ENCODE results near the gene SCGB1D2.
"Not testable (repeated sequence)": the region's sequence is repeated elsewhere in the genome, so short reads cannot be mapped to it uniquely, and the experiment has no call there.

The SCGB1D2 gene

DNA sequence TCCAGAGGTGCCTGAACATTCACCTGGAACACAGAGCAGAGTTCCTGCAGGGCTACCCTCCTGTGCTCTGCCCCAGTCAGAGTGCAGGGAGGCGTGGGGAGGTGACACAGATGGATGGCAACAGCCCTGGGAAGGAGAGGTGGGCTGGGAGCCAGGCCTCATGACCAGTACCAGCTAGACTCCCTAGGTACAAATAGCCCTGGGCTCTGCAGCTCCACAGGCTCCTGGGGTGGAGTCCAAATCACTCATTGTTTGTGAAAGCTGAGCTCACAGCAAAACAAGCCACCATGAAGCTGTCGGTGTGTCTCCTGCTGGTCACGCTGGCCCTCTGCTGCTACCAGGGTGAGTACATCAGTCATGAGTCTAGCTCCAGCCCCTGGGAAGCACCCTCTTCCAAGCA is at the start of gene SCGB1D2:
Gene SCGB1D2, plus strand, starts transcription at position 219 of the 400 bp plus-strand sequence. Its CDS starts 69 bp downstream, at position 288.
- DNase-seq (ENCODE audit: low read depth in 4 of 4, low spot score in 1 of 4) = no peak

GRCh38 chr11:62193952-62194351 is 48.1 kb upstream of the SCGB1D2 start:
- DNase-seq (ENCODE audit: low read depth in 4 of 4, low spot score in 1 of 4) = no peak

- DNase-seq (ENCODE audit: low read depth in 4 of 4, low spot score in 1 of 4) = not testable (repeated sequence)
Observed at GRCh38 chr11:62195010-62195409, 47.0 kb upstream of the SCGB1D2 start.

DNA sequence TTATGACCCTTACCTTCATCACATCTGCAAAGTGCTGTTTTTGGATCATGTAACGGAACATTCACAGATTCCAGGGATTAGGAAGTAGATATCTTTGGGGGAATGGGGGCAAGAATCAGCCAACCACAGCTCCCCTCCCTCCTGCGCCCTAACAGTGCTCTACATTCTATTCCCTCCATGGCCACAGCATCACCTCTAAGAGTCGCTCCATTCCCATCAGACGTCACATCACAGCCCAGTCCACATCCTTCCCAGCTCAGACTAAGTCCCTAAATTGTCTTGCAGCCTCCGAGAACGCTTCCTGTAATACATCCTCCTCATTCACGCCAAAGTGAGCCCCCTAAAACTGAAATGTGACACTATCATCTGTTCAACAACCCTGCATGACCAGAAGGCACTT is 46.1 kb upstream of the SCGB1D2 start:
- no peak for DNase-seq (ENCODE audit: low read depth in 4 of 4, low spot score in 1 of 4)

- not testable (repeated sequence) for DNase-seq (ENCODE audit: low read depth in 4 of 4, low spot score in 1 of 4)
Observed at GRCh38 chr11:62197400-62197799, 44.6 kb upstream of the SCGB1D2 start.

- no peak for DNase-seq (ENCODE audit: low read depth in 4 of 4, low spot score in 1 of 4)
Observed at GRCh38 chr11:62201376-62201775, 40.7 kb upstream of the SCGB1D2 start.

DNA sequence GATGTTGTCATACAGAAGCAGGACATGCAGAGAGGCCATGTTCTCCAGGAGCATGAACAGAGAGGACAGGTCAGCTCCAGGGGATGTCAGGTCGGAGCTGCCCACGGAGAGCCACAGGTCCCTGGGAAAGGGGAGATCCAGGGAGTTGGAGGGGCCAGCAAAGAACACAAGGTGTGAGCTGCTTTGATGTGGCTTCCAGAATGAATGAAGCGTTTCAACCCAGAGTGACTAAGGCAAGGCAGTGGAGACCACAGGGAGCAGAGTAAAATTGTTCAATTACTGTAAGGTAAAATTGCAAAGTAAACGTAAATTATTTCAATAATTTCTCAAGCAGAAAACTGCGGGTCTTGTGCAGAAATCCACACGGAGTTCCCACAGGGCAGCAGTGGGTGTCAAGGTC is 39.1 kb upstream of the SCGB1D2 start:
- DNase-seq (ENCODE audit: low read depth in 4 of 4, low spot score in 1 of 4) = no peak

- no peak for DNase-seq (ENCODE audit: low read depth in 4 of 4, low spot score in 1 of 4)
Observed at GRCh38 chr11:62204430-62204829, 37.6 kb upstream of the SCGB1D2 start.

DNA sequence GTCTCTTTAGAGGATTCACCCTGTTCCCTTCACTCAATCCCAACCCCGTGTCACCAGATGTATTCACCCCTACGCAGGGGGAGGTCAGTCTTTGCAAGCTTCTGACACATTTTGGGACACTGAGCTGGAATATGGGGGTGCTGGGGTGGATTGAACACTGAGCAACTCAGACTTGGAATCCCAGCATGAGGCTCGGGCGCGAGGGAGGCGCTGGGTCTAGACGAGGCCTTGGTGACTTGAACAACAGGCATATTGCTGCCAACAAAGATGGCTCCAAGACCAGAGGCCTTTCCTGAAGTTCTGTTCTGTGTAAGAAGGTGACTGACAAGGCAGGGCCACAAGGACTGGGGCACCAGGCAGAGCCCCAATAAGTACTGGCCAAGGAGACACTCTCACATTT is 36.6 kb upstream of the SCGB1D2 start:
- no peak for DNase-seq (ENCODE audit: low read depth in 4 of 4, low spot score in 1 of 4)

GRCh38 chr11:62206276-62207066 is 35.6 kb upstream of the SCGB1D2 start:
- not testable (repeated sequence) for DNase-seq (ENCODE audit: low read depth in 4 of 4, low spot score in 1 of 4)

DNA sequence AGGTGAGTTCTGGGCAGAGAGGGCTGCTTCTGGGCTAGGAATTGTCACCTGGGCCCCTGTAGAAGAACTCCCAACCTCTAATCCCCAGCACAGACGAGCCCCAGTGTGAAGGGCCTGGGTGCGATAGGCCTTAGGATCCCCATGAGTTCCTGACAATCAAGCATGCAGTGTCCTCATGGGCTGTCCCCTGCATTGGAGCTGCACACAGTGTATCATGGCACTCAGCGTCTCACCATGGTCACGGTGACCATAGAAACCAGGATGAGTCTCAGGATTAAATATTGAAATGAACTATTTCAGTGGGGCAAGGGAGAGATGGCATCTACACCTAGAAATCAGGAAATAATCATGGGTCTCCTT is 33.3 kb upstream of the SCGB1D2 start:
- no peak for DNase-seq (ENCODE audit: low read depth in 4 of 4, low spot score in 1 of 4)

- no peak for DNase-seq (ENCODE audit: low read depth in 4 of 4, low spot score in 1 of 4)
Observed at GRCh38 chr11:62217191-62217748, 24.8 kb upstream of the SCGB1D2 start.

DNA sequence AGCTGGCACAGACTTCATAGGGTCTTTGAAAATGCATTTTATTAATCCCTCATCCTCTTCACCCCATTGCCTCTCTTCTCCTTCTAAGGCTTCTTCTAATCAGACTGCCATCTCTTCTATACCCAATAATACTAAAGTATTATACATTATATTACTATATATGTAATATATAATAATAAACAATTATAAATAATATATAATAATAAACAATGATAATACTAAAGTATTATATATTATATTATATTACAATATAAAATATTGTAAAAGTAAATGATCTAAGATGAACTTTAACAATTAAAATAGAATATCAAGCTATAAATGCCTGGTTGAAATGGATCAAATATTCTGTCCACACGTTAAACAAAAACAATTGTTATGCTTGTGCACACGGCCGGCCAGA is 20.5 kb upstream of the SCGB1D2 start:
- DNase-seq (ENCODE audit: low read depth in 4 of 4, low spot score in 1 of 4) = no peak

DNA sequence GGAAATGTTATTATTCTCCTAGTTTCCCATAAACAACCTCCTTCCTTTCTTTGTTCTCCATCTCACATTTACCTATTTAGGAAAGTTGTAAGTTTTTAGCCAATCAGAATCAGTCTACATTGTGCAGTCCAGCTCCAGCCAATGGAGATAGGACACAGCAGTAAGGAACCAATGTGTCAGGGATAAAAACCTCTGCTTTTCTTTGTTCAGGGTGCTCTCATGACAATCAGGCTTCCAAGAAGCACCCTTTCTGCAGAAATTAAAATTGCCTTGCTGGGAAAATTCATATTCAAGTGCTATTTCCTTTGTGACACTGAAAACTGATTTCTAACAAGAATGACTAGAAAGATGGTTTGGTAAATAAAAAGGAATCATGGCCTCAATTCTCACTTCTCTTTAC is 18.9 kb upstream of the SCGB1D2 start:
- DNase-seq (ENCODE audit: low read depth in 4 of 4, low spot score in 1 of 4) = no peak

- no peak for DNase-seq (ENCODE audit: low read depth in 4 of 4, low spot score in 1 of 4)
Observed at GRCh38 chr11:62233730-62234129, 8.3 kb upstream of the SCGB1D2 start.

DNA sequence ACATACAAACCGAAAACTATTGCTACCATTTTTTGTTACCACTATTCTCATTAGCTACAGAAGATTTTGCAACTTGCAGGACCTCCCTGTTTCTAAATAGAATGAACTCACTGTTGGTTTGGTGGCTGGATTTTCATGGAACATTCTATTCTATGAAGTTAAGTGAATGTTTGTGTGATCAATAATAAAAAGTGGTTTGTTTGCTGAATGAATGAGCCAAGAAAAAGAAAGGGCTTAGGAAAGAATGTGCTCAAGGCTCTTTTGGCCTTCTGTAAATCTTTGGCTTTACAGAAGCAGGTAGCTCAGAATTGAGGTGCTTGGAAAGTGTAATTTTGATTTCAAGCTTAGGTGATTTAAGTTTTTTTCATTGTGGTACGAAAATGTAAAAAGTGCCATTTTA is 5.9 kb upstream of the SCGB1D2 start:
- no peak for DNase-seq (ENCODE audit: low read depth in 4 of 4, low spot score in 1 of 4)

DNA sequence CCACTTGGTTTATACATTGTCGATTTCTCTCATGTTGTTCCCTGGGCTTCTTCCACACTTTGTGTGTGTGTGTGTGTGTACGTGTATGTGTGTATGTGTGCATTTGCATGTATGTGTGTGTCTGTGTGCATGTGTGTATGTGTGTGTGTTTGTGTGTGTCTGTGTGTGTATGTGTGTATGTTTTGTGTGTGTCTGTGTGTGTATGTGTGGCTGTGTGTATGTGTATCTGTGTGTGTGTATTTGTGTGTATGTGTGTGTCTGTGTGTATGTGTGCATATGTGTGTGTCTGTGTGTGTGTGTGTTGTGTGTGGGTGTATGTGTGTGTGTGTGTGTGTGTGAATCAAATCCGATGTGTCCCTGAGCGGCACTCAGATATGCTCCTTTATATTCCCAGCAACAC is 4.5 kb upstream of the SCGB1D2 start:
- no peak for DNase-seq (ENCODE audit: low read depth in 4 of 4, low spot score in 1 of 4)

DNA sequence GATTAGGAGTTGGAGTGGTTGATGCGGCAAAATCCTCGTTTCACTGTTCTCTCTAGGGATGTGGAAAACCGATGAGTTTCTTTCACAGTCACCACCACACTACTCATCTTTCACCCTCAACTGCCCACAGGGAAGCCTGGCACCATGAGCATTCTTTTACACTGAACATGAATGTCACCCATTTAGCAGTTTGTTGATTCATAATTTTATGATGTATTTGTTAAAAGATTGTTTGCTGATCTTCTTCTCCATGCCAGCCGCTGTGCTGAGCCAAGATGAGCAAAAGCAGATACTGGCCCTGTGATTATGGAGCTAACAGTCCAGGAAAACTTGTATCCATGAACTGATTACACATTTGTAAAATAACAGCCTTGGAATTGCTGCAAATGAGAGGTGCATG is 3.9 kb upstream of the SCGB1D2 start:
- no peak for DNase-seq (ENCODE audit: low read depth in 4 of 4, low spot score in 1 of 4)

DNA sequence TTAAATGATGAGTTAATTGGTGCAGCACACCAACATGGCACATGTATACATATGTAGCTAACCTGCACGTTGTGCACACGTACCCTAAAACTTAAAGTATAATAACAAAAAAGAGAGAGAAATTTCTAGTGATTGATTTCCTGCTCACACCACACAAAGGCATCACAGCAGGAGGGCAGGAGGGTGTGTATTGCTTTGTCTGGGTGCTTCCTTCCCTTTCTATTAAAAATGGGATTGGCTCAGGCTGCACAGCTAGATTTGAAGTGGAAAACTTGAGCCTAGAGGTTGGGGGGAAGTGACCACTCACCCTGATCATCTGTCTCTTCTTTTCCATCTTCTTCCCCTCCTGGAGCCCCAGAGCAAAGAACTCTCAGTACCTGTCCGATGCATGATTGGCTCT is 944 bp upstream of the SCGB1D2 start:
- DNase-seq (ENCODE audit: low read depth in 4 of 4, low spot score in 1 of 4) = no peak

- DNase-seq (ENCODE audit: low read depth in 4 of 4, low spot score in 1 of 4) = no peak
Observed at GRCh38 chr11:62245271-62245753, 3.3 kb downstream of the SCGB1D2 start.

DNA sequence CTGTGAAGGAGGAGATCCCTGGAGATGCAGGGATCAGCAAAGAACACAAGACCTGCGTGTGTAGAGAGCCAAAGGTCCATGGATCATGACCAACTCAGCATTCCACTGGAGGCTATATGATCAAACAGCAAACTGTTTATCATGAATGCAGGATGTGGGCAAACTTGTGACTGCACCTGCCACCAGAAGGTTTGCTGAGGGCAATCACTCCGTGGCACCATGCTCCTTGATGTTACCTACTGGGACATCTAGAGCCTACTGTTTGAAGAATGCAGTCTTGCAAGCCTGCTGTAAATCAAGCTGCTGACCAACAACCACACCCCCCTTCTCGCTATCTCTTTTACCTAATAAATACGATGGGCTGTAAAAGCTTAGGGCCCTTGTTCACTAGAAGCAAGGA is 9.7 kb downstream of the SCGB1D2 start:
- no peak for DNase-seq (ENCODE audit: low read depth in 4 of 4, low spot score in 1 of 4)

DNA sequence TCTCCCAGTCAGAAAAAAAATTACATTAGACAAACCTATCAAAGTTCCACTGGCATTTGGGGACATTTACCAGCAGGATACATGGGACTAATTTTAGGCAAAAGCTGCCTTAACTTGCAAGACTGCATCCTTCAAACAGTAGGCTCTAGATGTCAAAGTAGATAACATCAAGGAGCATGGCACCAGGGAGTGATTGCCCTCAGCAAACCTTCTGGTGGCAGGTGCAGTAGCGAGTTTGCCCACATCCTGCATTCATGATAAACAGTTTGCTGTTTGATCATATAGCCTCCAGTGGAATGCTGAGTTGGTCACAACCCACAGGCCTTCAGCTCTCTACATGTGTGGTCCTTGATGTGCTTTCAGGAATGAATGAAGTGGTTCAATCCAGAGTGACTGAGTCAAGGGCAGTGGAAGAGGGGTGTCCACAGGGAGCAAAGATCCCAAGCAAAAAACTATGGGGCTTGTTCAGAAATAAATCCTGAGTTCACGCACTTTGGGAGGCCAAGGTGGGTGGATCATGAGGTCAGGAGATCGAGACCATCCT is 12.0 kb downstream of the SCGB1D2 start:
- DNase-seq (ENCODE audit: low read depth in 4 of 4, low spot score in 1 of 4) = no peak

DNA sequence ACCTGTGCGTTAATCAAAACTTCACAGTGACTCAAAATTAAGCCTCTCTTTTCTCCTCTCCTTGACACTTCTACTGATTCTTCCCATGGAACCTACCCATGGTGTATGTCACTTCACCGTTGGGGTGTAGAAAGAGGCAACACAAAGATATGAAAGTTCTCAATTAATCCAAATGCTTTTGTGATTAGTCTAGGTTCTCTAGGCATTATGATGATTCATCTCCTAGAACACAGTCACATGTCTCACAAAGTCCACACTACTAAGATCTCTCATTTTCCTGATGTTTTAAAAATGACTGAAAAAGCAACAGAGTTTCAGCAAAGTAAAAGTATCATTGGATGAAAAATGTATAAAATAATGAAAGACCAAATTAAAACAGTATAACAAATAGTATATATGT is 14.2 kb downstream of the SCGB1D2 start:
- no peak for DNase-seq (ENCODE audit: low read depth in 4 of 4, low spot score in 1 of 4)

Measured in stimulated activated CD4-positive, alpha-beta T cell treated with anti-CD3 and anti-CD28 coated beads, Interleukin-1b, Interleukin-23, amount 100 ng/mL, for 24 hours (primary cell).